Neural cell (in vitro differentiated cells): ENCODE results near the gene TBC1D14. TPM values are rescaled to one million over a fixed set of nuclear protein-coding genes. Genes with fewer than 3 reads are reported as not detected.

Source experiments
- H2AFZ ChIP-seq: fragments of 200-600, 300-800 bp; sonication (generic), shearing (Covaris generic); 2 replicates; pipeline ENCODE4 v1.6.0; 2014; ENCODE audit warnings: low read depth, mild to moderate bottlenecking, antibody characterized with exemption, low read length, moderate library complexity
- H3F3A ChIP-seq: fragments of 200-600 bp; shearing (Covaris generic); 2 replicates; pipeline ENCODE4 v1.6.1; 2016; ENCODE audit warnings: mild to moderate bottlenecking, moderate library complexity, mixed read lengths, antibody characterized with exemption, low read length; ENCODE audit not compliant: insufficient read depth, poor library complexity, severe bottlenecking
- H3K27ac ChIP-seq: fragments of 200-600, 300-800 bp; sonication (generic), shearing (Covaris generic); 2 replicates; pipeline ENCODE4 v1.5.1; 2014; ENCODE audit warnings: mild to moderate bottlenecking, low read length, moderate library complexity
- H3K27me3 ChIP-seq: fragments of 300-800, 200-600 bp; sonication (generic), shearing (Covaris generic); 2 replicates; pipeline ENCODE4 v1.6.0; 2014; ENCODE audit warnings: mild to moderate bottlenecking, low read depth, low read length, moderate library complexity; ENCODE audit not compliant: insufficient read depth
- H3K36me3 ChIP-seq: fragments of 300-800, 200-600 bp; sonication (generic), shearing (Covaris generic); 2 replicates; pipeline ENCODE4 v1.5.1; 2014; ENCODE audit warnings: mild to moderate bottlenecking, antibody characterized with exemption, low read length, moderate library complexity; ENCODE audit not compliant: insufficient read depth
- H3K4me2 ChIP-seq: fragments of 300-800, 200-600 bp; sonication (generic), shearing (Covaris generic); 2 replicates; pipeline ENCODE4 v1.6.0; 2014; ENCODE audit warnings: mild to moderate bottlenecking, low read length
- H3K4me3 ChIP-seq: fragments of 300-800, 200-600 bp; sonication (generic), shearing (Covaris generic); 2 replicates; pipeline ENCODE4 v1.5.1; 2014; ENCODE audit warnings: mild to moderate bottlenecking, low read length, moderate library complexity
- H3K79me2 ChIP-seq: fragments of 200-600 bp; shearing (Covaris generic); replicated peaks from 2 replicates; pipeline ENCODE4 v1.6.0; 2014; ENCODE audit warnings: mild to moderate bottlenecking, low read length, moderate library complexity; ENCODE audit not compliant: insufficient read depth
- H3K9ac ChIP-seq: fragments of 300-800, 200-600 bp; sonication (generic), shearing (Covaris generic); 2 replicates; pipeline ENCODE4 v1.6.1; 2016; ENCODE audit warnings: mild to moderate bottlenecking, low read length, mixed read lengths
- H3K9me2 ChIP-seq: fragments of 200-600 bp; shearing (Covaris generic); 2 replicates; pipeline ENCODE4 v1.6.1; 2016; ENCODE audit warnings: mild to moderate bottlenecking, low read length, mixed read lengths; ENCODE audit not compliant: insufficient read depth
- H3K9me3 ChIP-seq: fragments of 200-600, 300-800 bp; sonication (generic), shearing (Covaris generic); 2 replicates; pipeline ENCODE4 v1.6.1; 2016; ENCODE audit warnings: mild to moderate bottlenecking, mixed run types, low read length, moderate library complexity, mixed read lengths
- H4K20me1 ChIP-seq: fragments of 200-600 bp; shearing (Covaris generic); 2 replicates; pipeline ENCODE4 v1.6.1; 2016; ENCODE audit warnings: mild to moderate bottlenecking, mixed run types; ENCODE audit not compliant: insufficient read depth
- CTCF ChIP-seq: fragments of 450-650 bp; IDR thresholded peaks from 2 replicates; pipeline ENCODE4 v1.5.1; 2014; ENCODE audit warnings: antibody characterized with exemption, mild to moderate bottlenecking, moderate library complexity; ENCODE audit not compliant: poor library complexity, severe bottlenecking
- EP300 ChIP-seq: fragments of 450-650 bp; conservative IDR thresholded peaks from 2 replicates; pipeline ENCODE4 v1.6.1; 2014; ENCODE audit warnings: antibody characterized with exemption, mild to moderate bottlenecking, moderate library complexity; ENCODE audit not compliant: poor library complexity, severe bottlenecking
- EZH2 ChIP-seq: fragments of 200-600, 300-800 bp; shearing (Covaris generic), sonication (generic); IDR thresholded peaks from 2 replicates; pipeline ENCODE4 v1.6.1; 2014; ENCODE audit warnings: antibody characterized with exemption, low read length, borderline replicate concordance, mild to moderate bottlenecking; ENCODE audit not compliant: insufficient read depth, poor library complexity, severe bottlenecking
- MXI1 ChIP-seq: fragments of 450-650 bp; conservative IDR thresholded peaks from 2 replicates; pipeline ENCODE4 v1.6.1; 2014; ENCODE audit warnings: antibody characterized with exemption, mild to moderate bottlenecking; ENCODE audit not compliant: poor library complexity, severe bottlenecking
- POLR2AphosphoS5 ChIP-seq: IDR thresholded peaks from 2 replicates; pipeline ENCODE4 v1.6.1; 2012
- RAD21 ChIP-seq: fragments of 450-650 bp; conservative IDR thresholded peaks from 2 replicates; pipeline ENCODE4 v1.6.1; 2014; ENCODE audit warnings: antibody characterized with exemption, mild to moderate bottlenecking, moderate library complexity
- SMC3 ChIP-seq: fragments of 450-650 bp; conservative IDR thresholded peaks from 2 replicates; pipeline ENCODE4 v1.6.1; 2014; ENCODE audit warnings: antibody characterized with exemption, mild to moderate bottlenecking, moderate library complexity; ENCODE audit not compliant: poor library complexity
- TAF1 ChIP-seq: IDR thresholded peaks from 2 replicates; pipeline ENCODE4 v1.6.1; 2012; ENCODE audit warnings: low read depth
- polyA plus RNA-seq: library from polyadenylated mRNA; depleted of rRNA; stranded (reverse); fragments of >200 nt; gene quantifications from 2 replicates; pipeline ENCODE4 v1.2.3, GENCODE V29; 2014
- TF ChIP-seq, protein P1 (sequence below): IDR thresholded peaks from 2 replicates; pipeline ENCODE4 v1.6.1; 2012; ENCODE audit warnings: borderline replicate concordance

TBC1D14 gene
- polyA plus RNA-seq, 1 donor from 2014 or later, result 125 TPM

DNA sequence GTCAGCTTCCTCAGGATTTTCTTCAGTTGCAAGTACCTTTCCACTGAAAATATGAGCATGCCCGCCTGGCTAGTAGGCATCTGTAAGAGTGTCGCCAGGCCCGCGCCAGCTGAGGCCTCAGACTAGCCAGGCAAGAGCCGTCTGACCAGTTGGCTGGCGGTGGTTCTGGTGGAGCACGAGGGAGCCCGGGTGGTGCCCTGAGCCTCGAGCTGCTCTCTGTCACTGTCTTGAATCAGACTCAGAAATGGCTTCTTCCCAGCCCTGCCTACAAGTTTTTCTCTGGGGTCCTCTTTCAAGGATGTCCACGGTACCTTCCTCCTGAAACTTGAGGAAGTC, 146.3 kb downstream of the TBC1D14 start:
- H3K4me3 ChIP-seq, result no peak overlapping the region
- H3K4me2 ChIP-seq, result no peak overlapping the region
- H3K9me3 ChIP-seq, result no peaks in the 10 kb centered on the region
- no peaks in the 10 kb centered on the region for H3F3A ChIP-seq
- no peak overlapping the region for H3K27ac ChIP-seq
- H3K9me2 ChIP-seq, result no peaks in the 10 kb centered on the region
- TF ChIP-seq CTCF (no peak), TAF1 (no peak), MXI1 (no peak), EP300 (no peak), POLR2AphosphoS5 (no peak), EZH2 (no peak), SMC3 (no peak), RAD21 (no peak)
- TF ChIP-seq, protein P1, sequence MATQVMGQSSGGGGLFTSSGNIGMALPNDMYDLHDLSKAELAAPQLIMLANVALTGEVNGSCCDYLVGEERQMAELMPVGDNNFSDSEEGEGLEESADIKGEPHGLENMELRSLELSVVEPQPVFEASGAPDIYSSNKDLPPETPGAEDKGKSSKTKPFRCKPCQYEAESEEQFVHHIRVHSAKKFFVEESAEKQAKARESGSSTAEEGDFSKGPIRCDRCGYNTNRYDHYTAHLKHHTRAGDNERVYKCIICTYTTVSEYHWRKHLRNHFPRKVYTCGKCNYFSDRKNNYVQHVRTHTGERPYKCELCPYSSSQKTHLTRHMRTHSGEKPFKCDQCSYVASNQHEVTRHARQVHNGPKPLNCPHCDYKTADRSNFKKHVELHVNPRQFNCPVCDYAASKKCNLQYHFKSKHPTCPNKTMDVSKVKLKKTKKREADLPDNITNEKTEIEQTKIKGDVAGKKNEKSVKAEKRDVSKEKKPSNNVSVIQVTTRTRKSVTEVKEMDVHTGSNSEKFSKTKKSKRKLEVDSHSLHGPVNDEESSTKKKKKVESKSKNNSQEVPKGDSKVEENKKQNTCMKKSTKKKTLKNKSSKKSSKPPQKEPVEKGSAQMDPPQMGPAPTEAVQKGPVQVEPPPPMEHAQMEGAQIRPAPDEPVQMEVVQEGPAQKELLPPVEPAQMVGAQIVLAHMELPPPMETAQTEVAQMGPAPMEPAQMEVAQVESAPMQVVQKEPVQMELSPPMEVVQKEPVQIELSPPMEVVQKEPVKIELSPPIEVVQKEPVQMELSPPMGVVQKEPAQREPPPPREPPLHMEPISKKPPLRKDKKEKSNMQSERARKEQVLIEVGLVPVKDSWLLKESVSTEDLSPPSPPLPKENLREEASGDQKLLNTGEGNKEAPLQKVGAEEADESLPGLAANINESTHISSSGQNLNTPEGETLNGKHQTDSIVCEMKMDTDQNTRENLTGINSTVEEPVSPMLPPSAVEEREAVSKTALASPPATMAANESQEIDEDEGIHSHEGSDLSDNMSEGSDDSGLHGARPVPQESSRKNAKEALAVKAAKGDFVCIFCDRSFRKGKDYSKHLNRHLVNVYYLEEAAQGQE, result no peak
- H4K20me1 ChIP-seq, result no peaks in the 10 kb centered on the region
- H2AFZ ChIP-seq, result no peak overlapping the region
- peaks cover 15% of the 10 kb centered on the region for H3K36me3 ChIP-seq
- H3K27me3 ChIP-seq, result no peaks in the 10 kb centered on the region
- H3K9ac ChIP-seq, result no peak overlapping the region
- H3K79me2 ChIP-seq, result no peaks in the 10 kb centered on the region

- peaks cover 18% of the 10 kb centered on the region for H3K36me3 ChIP-seq
These were observed 149.2 kb downstream of the TBC1D14 start for GRCh38 chr4:7058792-7059191.

More at GRCh38 chr4:7058792-7059191, 149.2 kb downstream of the TBC1D14 start:
- Histone ChIP-seq H4K20me1 (no peaks in the 10 kb centered on the region), H3K4me3 (no peak overlapping the region), H3F3A (no peaks in the 10 kb centered on the region), H2AFZ (no peak overlapping the region), H3K9me2 (no peaks in the 10 kb centered on the region), H3K79me2 (no peaks in the 10 kb centered on the region), H3K9me3 (no peaks in the 10 kb centered on the region), H3K27me3 (no peaks in the 10 kb centered on the region), H3K4me2 (no peak overlapping the region), H3K9ac (no peak overlapping the region), H3K27ac (no peak overlapping the region)
- TF ChIP-seq RAD21, result no peak
- no peak for TF ChIP-seq EZH2
- TF ChIP-seq MXI1, result no peak
- no peak for TF ChIP-seq CTCF
- TF ChIP-seq TAF1, result no peak
- TF ChIP-seq POLR2AphosphoS5, result no peak
- no peak for TF ChIP-seq SMC3
- TF ChIP-seq, protein P1, result no peak
- no peak for TF ChIP-seq EP300
